IMR-90 (cell line): ENCODE data around the gene CDH12. TPM values are rescaled to one million over a fixed set of nuclear protein-coding genes. Genes with fewer than 3 reads are reported as not detected.

Source experiments
- ATAC-seq: fragments of 200-7000 bp; cut with Tn5 transposase; 2 replicates; pipeline ENCODE4 v1.9.1; 2020; ENCODE audit warnings: low read depth, mild to moderate bottlenecking, moderate library complexity
- BruUV-seq: library from RNA; stranded (reverse); fragments of 400-500 nt; replicated peaks from 2 replicates; lab custom pipeline; 2021; lab: Mats Ljungman, UMichigan
- CTCF ChIA-PET: fragments of 300-600 bp; formaldehyde crosslinking; extraction: SDS; loops from one replicate; lab custom pipeline; 2021; ENCODE audit warnings: antibody characterized with exemption; lab: Yijun Ruan, JAX
- POLR2A ChIA-PET: fragments of 300-600 bp; sonication (Branson Sonifier 250); formaldehyde crosslinking; loops from one replicate; lab custom pipeline; 2022; ENCODE audit warnings: antibody characterized with exemption; ENCODE audit not compliant: unreplicated experiment; lab: Charles Lee
- DNase-seq: peaks from one replicate; pipeline ENCODE4 v3.0.0; 2013
- H2AFZ ChIP-seq: replicated peaks from 2 replicates; pipeline ENCODE3; 2013; ENCODE audit warnings: low read length, mild to moderate bottlenecking; ENCODE audit not compliant: poor library complexity
- H2AK5ac ChIP-seq: 2 replicates; pipeline ENCODE4 v1.6.1; 2013; ENCODE audit warnings: low read depth, low read length, inconsistent platforms
- H2AK9ac ChIP-seq: replicated peaks from 2 replicates; pipeline ENCODE3; 2013; ENCODE audit warnings: mild to moderate bottlenecking, low read depth, low read length, moderate library complexity; ENCODE audit not compliant: poor library complexity
- H2BK120ac ChIP-seq: 2 replicates; pipeline ENCODE4 v1.6.1; 2013; ENCODE audit warnings: low read depth, low read length, inconsistent platforms
- H2BK15ac ChIP-seq: 3 replicates; pipeline ENCODE4 v1.6.1; 2013; ENCODE audit warnings: low read depth, low read length, inconsistent platforms
- H2BK20ac ChIP-seq: 2 replicates; pipeline ENCODE4 v1.6.1; 2013; ENCODE audit warnings: low read depth, mild to moderate bottlenecking, inconsistent platforms, low read length, moderate library complexity
- H2BK5ac ChIP-seq: 2 replicates; pipeline ENCODE4 v1.6.1; 2013; ENCODE audit warnings: mild to moderate bottlenecking, low read depth, low read length, inconsistent platforms; ENCODE audit not compliant: poor library complexity, severe bottlenecking
- H3K14ac ChIP-seq: replicated peaks from 2 replicates; pipeline ENCODE4 v1.6.1; 2013; ENCODE audit warnings: low read depth, low read length, inconsistent platforms
- H3K18ac ChIP-seq: 2 replicates; pipeline ENCODE4 v1.6.1; 2013; ENCODE audit warnings: low read depth, low read length, control low read depth
- H3K23ac ChIP-seq: 2 replicates; pipeline ENCODE4 v1.6.1; 2013; ENCODE audit warnings: low read depth, low read length, inconsistent platforms
- H3K27ac ChIP-seq: 2 replicates; pipeline ENCODE4 v1.5.1; 2013; ENCODE audit warnings: mild to moderate bottlenecking, control low read depth, low read length; ENCODE audit not compliant: insufficient read depth
- H3K27me3 ChIP-seq: 2 replicates; pipeline ENCODE4 v1.6.1; 2013; ENCODE audit warnings: low read length; ENCODE audit not compliant: control insufficient read depth, insufficient read depth
- H3K36me3 ChIP-seq: 2 replicates; pipeline ENCODE4 v1.6.1; 2013; ENCODE audit warnings: low read length, mixed read lengths; ENCODE audit not compliant: control insufficient read depth, insufficient read depth
- H3K4ac ChIP-seq: 2 replicates; pipeline ENCODE4 v1.6.1; 2013; ENCODE audit warnings: low read depth, low read length, inconsistent platforms
- H3K4me1 ChIP-seq: 2 replicates; pipeline ENCODE4 v1.6.1; 2013; ENCODE audit warnings: low read length, mixed read lengths; ENCODE audit not compliant: control insufficient read depth, insufficient read depth
- H3K4me2 ChIP-seq: 2 replicates; pipeline ENCODE4 v1.6.1; 2013; ENCODE audit warnings: low read depth, mild to moderate bottlenecking, control low read depth, low read length, moderate library complexity
- H3K4me3 ChIP-seq: 2 replicates; pipeline ENCODE4 v1.5.1; 2013; ENCODE audit warnings: low read depth, mild to moderate bottlenecking, control low read depth, low read length, moderate library complexity; ENCODE audit not compliant: insufficient read depth
- H3K56ac ChIP-seq: 2 replicates; pipeline ENCODE4 v1.6.1; 2013; ENCODE audit warnings: low read length, inconsistent platforms; ENCODE audit not compliant: insufficient read depth; ENCODE audit errors: extremely low read depth
- H3K79me1 ChIP-seq, 2 experiments: 2 replicates each; pipeline ENCODE4 v1.6.1; 2013; ENCODE audit warnings: low read length in 2 of 2, inconsistent platforms in 1 of 2, low read depth in 1 of 2
- H3K9ac ChIP-seq: 2 replicates; pipeline ENCODE4 v1.6.1; 2013; ENCODE audit warnings: low read depth, low read length, control low read depth
- H3K9me1 ChIP-seq: 2 replicates; pipeline ENCODE4 v1.6.1; 2013; ENCODE audit warnings: low read length, inconsistent platforms; ENCODE audit not compliant: insufficient read depth
- H3K9me3 ChIP-seq: 2 replicates; pipeline ENCODE4 v1.6.1; 2013; ENCODE audit warnings: low read length; ENCODE audit not compliant: control insufficient read depth, insufficient read depth
- H4K20me1 ChIP-seq: 2 replicates; pipeline ENCODE4 v1.6.1; 2013; ENCODE audit warnings: low read length, inconsistent platforms; ENCODE audit not compliant: insufficient read depth
- H4K5ac ChIP-seq: 2 replicates; pipeline ENCODE4 v1.6.1; 2013; ENCODE audit warnings: mild to moderate bottlenecking, low read depth, low read length, control low read depth
- H4K8ac ChIP-seq, 2 experiments: 2 replicates each; pipeline ENCODE4 v1.6.1; 2013; ENCODE audit warnings: low read depth in 2 of 2, low read length in 2 of 2, control low read depth in 1 of 2, inconsistent platforms in 1 of 2
- H4K91ac ChIP-seq: 2 replicates; pipeline ENCODE4 v1.6.1; 2013; ENCODE audit warnings: low read depth, low read length, inconsistent platforms; ENCODE audit not compliant: insufficient read depth
- BHLHE40 ChIP-seq: fragments of 150-350 bp; IDR thresholded peaks from 2 replicates; pipeline ENCODE4 v1.6.1; 2016; ENCODE audit warnings: mild to moderate bottlenecking, low read depth, low read length
- RFX5 ChIP-seq: IDR thresholded peaks from 2 replicates; pipeline ENCODE4 v1.8.0; 2012; ENCODE audit warnings: low read depth, mild to moderate bottlenecking, low read length, moderate library complexity
- USF2 ChIP-seq: fragments of 150-350 bp; IDR thresholded peaks from 2 replicates; pipeline ENCODE4 v1.6.1; 2017; ENCODE audit warnings: mild to moderate bottlenecking, antibody characterized with exemption, low read length, low read depth
- WGBS, 2 experiments: methylation state at CpG; one replicate each; pipeline versions ENCODE4 v1.1.5 to v1.1.7; 2013; ENCODE audit warnings: missing lambda C conversion rate in 2 of 2; ENCODE audit not compliant: insufficient read length in 1 of 2; ENCODE audit errors: extremely low coverage in 2 of 2; 5-methylcytosine and 5-hydroxymethylcytosine counted together
- dilution Hi-C: fragments of 300-500 bp; cut with HindIII; formaldehyde crosslinking; loops from one replicate; pipeline ENCODE4 v1.14.3; 2018; ENCODE audit warnings: low sequenced_read_pairs; ENCODE audit not compliant: unreplicated experiment
- in situ Hi-C: fragments of 300-500 bp; cut with MboI; formaldehyde crosslinking; loops from 3 replicates; pipeline ENCODE4 v1.14.3; 2019; ENCODE audit warnings: low sequenced_read_pairs, inconsistent platforms, mixed read lengths
- intact Hi-C: fragments of 100-400 bp; cut with micrococcal nuclease; formaldehyde crosslinking; loops from 2 replicates; pipeline ENCODE4 v1.10.0; 2022
- polyA plus RNA-seq, 3 experiments: library from polyadenylated mRNA; depleted of rRNA; stranded (reverse); fragments of >200 nt; gene quantifications; 2 replicates each; pipeline ENCODE4 v1.2.3, GENCODE V29; 2012; ENCODE audit warnings: low replicate concordance in 1 of 3
- total RNA-seq: library from RNA; depleted of rRNA; stranded (reverse); fragments of >200 nt; gene quantifications from 2 replicates; pipeline ENCODE4 v1.2.3, GENCODE V29; 2012

CDH12 gene
- total and polyA plus RNA-seq, 2 of the 4 experiments (the other 2 are of a cell fraction) = not detected

- Histone ChIP-seq H3K4me3 (no peak overlapping the region), H3K27ac (no peak overlapping the region), H3K56ac (no peak overlapping the region), H3K9me1 (no peaks in the 10 kb centered on the region), H2BK5ac (no peak overlapping the region), H3K79me1 (no peaks in the 10 kb centered on the region), H2AK9ac (no peak overlapping the region), H3K23ac (no peak overlapping the region), H3K18ac (no peak overlapping the region), H3K4me2 (no peak overlapping the region), H2AK5ac (no peak overlapping the region), H3K14ac (no peak overlapping the region), H3K4me1 (no peaks in the 10 kb centered on the region), H4K20me1 (no peaks in the 10 kb centered on the region), H2BK15ac (no peak overlapping the region), H4K8ac (no peak overlapping the region), H4K5ac (no peak overlapping the region), H3K27me3 (no peaks in the 10 kb centered on the region), H2BK20ac (no peak overlapping the region), H3K9ac (no peak overlapping the region), H3K4ac (no peak overlapping the region), H4K91ac (no peak overlapping the region), H2AFZ (no peak overlapping the region), H3K9me3 (peaks cover 5% of the 10 kb centered on the region), H3K36me3 (no peaks in the 10 kb centered on the region), H2BK120ac (no peak overlapping the region)
- TF ChIP-seq USF2 = no peak
- no peak for TF ChIP-seq BHLHE40
- TF ChIP-seq RFX5 = no peak
- intact Hi-C loops (no loop called here), in situ Hi-C loops (no loop called here), dilution Hi-C loops (no loop called here)
- no CpG with 5 or more reads among the region's 5 CpGs for WGBS, 2 experiments
- no peak for DNase-seq
- ChIA-PET POLR2A (no interaction called here), CTCF (no interaction called here)
- BruUV-seq = no TSS peak
- ATAC-seq = no peak
These were observed 43.0 kb upstream of the CDH12 start for GRCh38 chr5:22896152-22896551.
